Activated CD4-positive, alpha-beta T cell treated with anti-CD3 and anti-CD28 coated beads for 36 hours (primary cell): ENCODE data around the gene TRAPPC13. TPM values are rescaled to one million over a fixed set of nuclear protein-coding genes. Genes with fewer than 3 reads are reported as not detected.
"Not testable (repeated sequence)": the region's sequence is repeated elsewhere in the genome, so short reads cannot be mapped to it uniquely, and the experiment has no call there.

Source experiments
- ATAC-seq: fragments of 200-7000 bp; cut with Tn5 transposase; one replicate; pipeline ENCODE4 v1.10.0; 2021; ENCODE audit warnings: mild to moderate bottlenecking, moderate library complexity
- CTCF ChIA-PET: fragments of 350-600 bp; sonication (Branson Sonifier 250); formaldehyde crosslinking; loops from one replicate; lab custom pipeline; 2021; ENCODE audit warnings: antibody characterized with exemption; lab: Charles Lee
- POLR2A ChIA-PET: fragments of 350-600 bp; sonication (Branson Sonifier 250); formaldehyde crosslinking; loops from one replicate; lab custom pipeline; 2021; ENCODE audit warnings: antibody characterized with exemption, inconsistent platforms; lab: Charles Lee
- DNase-seq: peaks from one replicate; pipeline ENCODE4 v3.0.0-alpha.2; 2020
- H3K27ac Mint-ChIP-seq: one replicate; pipeline ENCODE4 v1.8.0; 2021; ENCODE audit warnings: mixed read lengths
- H3K27me3 Mint-ChIP-seq: one replicate; pipeline ENCODE4 v1.8.0; 2021; ENCODE audit warnings: mixed read lengths
- H3K36me3 Mint-ChIP-seq: one replicate; pipeline ENCODE4 v1.8.0; 2021; ENCODE audit warnings: low read depth, mixed read lengths
- H3K4me1 Mint-ChIP-seq: one replicate; pipeline ENCODE4 v1.8.0; 2021; ENCODE audit warnings: mixed read lengths
- H3K4me3 Mint-ChIP-seq: one replicate; pipeline ENCODE4 v1.8.0; 2021; ENCODE audit warnings: mild to moderate bottlenecking, moderate library complexity, mixed read lengths
- H3K9me3 Mint-ChIP-seq: one replicate; pipeline ENCODE4 v1.8.0; 2021; ENCODE audit warnings: low read depth, mixed read lengths
- intact Hi-C, 2 experiments: fragments of 100-400 bp; cut with DNase I in 1 of 2; cut with micrococcal nuclease in 1 of 2; formaldehyde crosslinking; loops; one replicate each; pipeline versions ENCODE4 v1.14.2 to v1.15.1; 2022 to 2024; cut with DNase I, micrococcal nuclease
- total RNA-seq, 2 experiments: library from RNA; stranded (reverse); gene quantifications; one replicate each; pipeline ENCODE4 v1.2.3, GENCODE V29; 2021

Gene TRAPPC13
- 10 to 100 TPM; 11.2 to 20.7 TPM for total RNA-seq

GRCh38 chr5:65624571-65625555, at the start of gene TRAPPC13, which contains the start of gene SHLD3:
TSS of gene TRAPPC13 (plus strand) at chr5:65625027. CDS start at chr5:65625061, 34 bp downstream.
TSS of gene SHLD3 (plus strand) at chr5:65625027. CDS start at chr5:65629588, 4,561 bp downstream.
- Mint-ChIP-seq H3K9me3 (no peaks in the 10 kb centered on the region), H3K4me3 (peak within 1 kb of the TSS; percentile 85), H3K27me3 (no peaks in the 10 kb centered on the region), H3K4me1 (peaks cover 44% of the 10 kb centered on the region), H3K27ac (peak within 1 kb of the TSS; percentile 96), H3K36me3 (peaks cover 6% of the 10 kb centered on the region)
- ATAC-seq: peak; percentile 78
- DNase-seq: peak; percentile 88
- intact Hi-C loops: loop anchor here (1.0 to 10.0 kb wide), 9 partner anchors 62 to 856 kb away; partner anchors contain the start of genes CENPK (in 2 of the 2), PPWD1 (in 2 of the 2), SREK1 (in 2 of the 2) and ADAMTS6 (in 1 of the 2)
- ChIA-PET CTCF (interaction anchor here (0.6 to 1.4 kb wide), 5 partner anchors 11 to 814 kb away, joined by 3 to 7 read pairs (median 3); no protein-coding TSS in a partner anchor), POLR2A (interaction anchor here (0.7 to 0.8 kb wide), 2 partner anchors 53 to 519 kb away, joined by 4 to 6 read pairs; partner anchors contain the start of gene SREK1)

GRCh38 chr5:65577141-65577540, 47.7 kb upstream of the TRAPPC13 start:
- Mint-ChIP-seq H3K9me3 (no peaks in the 10 kb centered on the region), H3K27me3 (no peaks in the 10 kb centered on the region), H3K27ac (peak overlapping the region; percentile 53), H3K4me3 (no peak overlapping the region), H3K36me3 (peaks cover 44% of the 10 kb centered on the region), H3K4me1 (peaks cover 20% of the 10 kb centered on the region)
- ChIA-PET CTCF (no interaction called here), POLR2A (no interaction called here)
- intact Hi-C loops: no loop called here
- DNase-seq: no peak
- no peak for ATAC-seq

- peaks cover 22% of the 10 kb centered on the region for H3K36me3 Mint-ChIP-seq
- no peak overlapping the region for H3K27ac Mint-ChIP-seq
- CTCF ChIA-PET: interaction anchor here (1.6 kb wide), 1 partner anchor 778 kb away, joined by 3 read pairs; no protein-coding TSS in a partner anchor
- no peak for ATAC-seq
- no peaks in the 10 kb centered on the region for H3K4me1 Mint-ChIP-seq
- no peaks in the 10 kb centered on the region for H3K27me3 Mint-ChIP-seq
- intact Hi-C loops: no loop called here
- H3K4me3 Mint-ChIP-seq: no peak overlapping the region
- POLR2A ChIA-PET: no interaction called here
- no peaks in the 10 kb centered on the region for H3K9me3 Mint-ChIP-seq
- DNase-seq: no peak
These were observed 36.1 kb upstream of the TRAPPC13 start for GRCh38 chr5:65588694-65589093.

- CTCF ChIA-PET, ATAC-seq, H3K27me3 Mint-ChIP-seq, H3K4me3 Mint-ChIP-seq, DNase-seq, H3K4me1 Mint-ChIP-seq, intact Hi-C loops, H3K27ac Mint-ChIP-seq, H3K9me3 Mint-ChIP-seq, POLR2A ChIA-PET: not testable (repeated sequence)
- peaks cover 52% of the 10 kb centered on the region for H3K36me3 Mint-ChIP-seq
These were observed 23.1 kb upstream of the TRAPPC13 start for GRCh38 chr5:65601761-65602160.

- peaks cover 27% of the 10 kb centered on the region for H3K36me3 Mint-ChIP-seq
- DNase-seq: no peak
- H3K27ac Mint-ChIP-seq: no peak overlapping the region
- no peak overlapping the region for H3K4me3 Mint-ChIP-seq
- CTCF ChIA-PET: interaction anchor here (0.7 to 1.7 kb wide), 3 partner anchors 12 to 30 kb away, joined by 3 to 4 read pairs (median 4); partner anchors contain the start of gene TRIM23
- ATAC-seq: no peak
- no peaks in the 10 kb centered on the region for H3K9me3 Mint-ChIP-seq
- POLR2A ChIA-PET: interaction anchor here (0.7 to 1.6 kb wide), 2 partner anchors 12 kb away, joined by 3 to 4 read pairs; partner anchors contain the start of gene TRIM23
- intact Hi-C loops: no loop called here
- H3K27me3 Mint-ChIP-seq: no peaks in the 10 kb centered on the region
- H3K4me1 Mint-ChIP-seq: no peaks in the 10 kb centered on the region
These were observed 13.3 kb upstream of the TRAPPC13 start for GRCh38 chr5:65611524-65611923.

- CTCF ChIA-PET: interaction anchor here (0.7 to 1.7 kb wide), 3 partner anchors 11 to 31 kb away, joined by 3 to 4 read pairs (median 4); partner anchors contain the start of gene TRIM23
- H3K36me3 Mint-ChIP-seq: peaks cover 24% of the 10 kb centered on the region
- H3K4me3 Mint-ChIP-seq: no peak overlapping the region
These were observed 12.4 kb upstream of the TRAPPC13 start for GRCh38 chr5:65612298-65612907.

GRCh38 chr5:65620021-65620420, 4.8 kb upstream of the TRAPPC13 start:
- DNase-seq: no peak
- no peak for ATAC-seq
- no peak overlapping the region for H3K4me3 Mint-ChIP-seq
- no peak overlapping the region for H3K27ac Mint-ChIP-seq
- POLR2A ChIA-PET: no interaction called here
- intact Hi-C loops: loop anchor here (5.0 to 10.0 kb wide), 3 partner anchors 138 to 808 kb away; partner anchors contain the start of gene ADAMTS6 (in 1 of the 2)
- H3K36me3 Mint-ChIP-seq: peaks cover 7% of the 10 kb centered on the region
- CTCF ChIA-PET: interaction anchor here (1.0 kb wide), 1 partner anchor 12 kb away, joined by 3 read pairs; no protein-coding TSS in a partner anchor
- peaks cover 29% of the 10 kb centered on the region for H3K4me1 Mint-ChIP-seq
- no peaks in the 10 kb centered on the region for H3K27me3 Mint-ChIP-seq
- H3K9me3 Mint-ChIP-seq: no peaks in the 10 kb centered on the region

More at GRCh38 chr5:65612298-65612907, 12.4 kb upstream of the TRAPPC13 start:
- no peaks in the 10 kb centered on the region for H3K9me3 Mint-ChIP-seq
- intact Hi-C loops: no loop called here
- DNase-seq (no peak), ATAC-seq (no peak)
- H3K27ac Mint-ChIP-seq: no peak overlapping the region
- POLR2A ChIA-PET: interaction anchor here (1.6 kb wide), 1 partner anchor 11 kb away, joined by 4 read pairs; the partner anchor contains the start of gene TRIM23
- no peaks in the 10 kb centered on the region for H3K4me1 Mint-ChIP-seq
- no peaks in the 10 kb centered on the region for H3K27me3 Mint-ChIP-seq

- ATAC-seq, H3K27ac Mint-ChIP-seq, CTCF ChIA-PET, H3K36me3 Mint-ChIP-seq, H3K9me3 Mint-ChIP-seq, DNase-seq, H3K4me3 Mint-ChIP-seq, H3K27me3 Mint-ChIP-seq: not testable (repeated sequence)
- H3K4me1 Mint-ChIP-seq: peaks cover 37% of the 10 kb centered on the region
- intact Hi-C loops: loop anchor here (5.0 to 10.0 kb wide), 3 partner anchors 140 to 810 kb away; partner anchors contain the start of gene ADAMTS6 (in 1 of the 2)
- POLR2A ChIA-PET: interaction anchor here (0.6 kb wide), 1 partner anchor 58 kb away, joined by 3 read pairs; no protein-coding TSS in a partner anchor
These were observed 2.9 kb upstream of the TRAPPC13 start for GRCh38 chr5:65621961-65622360.

- DNase-seq (peak; percentile 14), ATAC-seq (no peak)
- peaks cover 3% of the 10 kb centered on the region for H3K36me3 Mint-ChIP-seq
- intact Hi-C loops: loop anchor here (5.0 to 10.0 kb wide), 3 partner anchors 141 to 811 kb away; partner anchors contain the start of gene ADAMTS6 (in 1 of the 2)
- POLR2A ChIA-PET: interaction anchor here (0.9 kb wide), 1 partner anchor 12 kb away, joined by 4 read pairs; no protein-coding TSS in a partner anchor
- CTCF ChIA-PET: interaction anchor here (0.6 to 1.4 kb wide), 6 partner anchors 11 to 97 kb away, joined by 3 to 7 read pairs (median 3); partner anchors contain the start of genes CENPK and PPWD1
- H3K27me3 Mint-ChIP-seq: no peaks in the 10 kb centered on the region
- no peaks in the 10 kb centered on the region for H3K9me3 Mint-ChIP-seq
- H3K4me1 Mint-ChIP-seq: peaks cover 44% of the 10 kb centered on the region
- peak overlapping the region; percentile 85 for H3K4me3 Mint-ChIP-seq
- peak overlapping the region; percentile 96 for H3K27ac Mint-ChIP-seq
These were observed 1.3 kb upstream of the TRAPPC13 start for GRCh38 chr5:65623482-65623881.

- intact Hi-C loops: loop anchor here (1.0 to 10.0 kb wide), 8 partner anchors 61 to 855 kb away; partner anchors contain the start of genes CENPK (in 2 of the 2), PPWD1 (in 2 of the 2), SREK1 (in 2 of the 2) and ADAMTS6 (in 1 of the 2)
- H3K27ac Mint-ChIP-seq: peak within 1 kb of the TSS; percentile 96
- POLR2A ChIA-PET: interaction anchor here (0.9 kb wide), 1 partner anchor 13 kb away, joined by 4 read pairs; no protein-coding TSS in a partner anchor
- peak within 1 kb of the TSS; percentile 85 for H3K4me3 Mint-ChIP-seq
- CTCF ChIA-PET: interaction anchor here (0.6 to 1.4 kb wide), 6 partner anchors 12 to 97 kb away, joined by 3 to 7 read pairs (median 3); partner anchors contain the start of genes CENPK and PPWD1
- H3K4me1 Mint-ChIP-seq: peaks cover 42% of the 10 kb centered on the region
- no peaks in the 10 kb centered on the region for H3K27me3 Mint-ChIP-seq
- peaks cover 3% of the 10 kb centered on the region for H3K36me3 Mint-ChIP-seq
- peak; percentile 95 for DNase-seq
- no peaks in the 10 kb centered on the region for H3K9me3 Mint-ChIP-seq
- peak; percentile 98 for ATAC-seq
These were observed 729 bp upstream of the TRAPPC13 start, which contains the start of gene TRIM23 for GRCh38 chr5:65624025-65624570. TSS of gene TRIM23 (minus strand) at chr5:65624333. CDS start at chr5:65624274, 59 bp downstream.
